ENCODE data around the gene ADCY1.

GRCh38 chr7:45645141-45645969, 71.2 kb downstream of the ADCY1 start:
- TF ChIP-seq CTCF (IDR thresholded peaks at IDR 0.05): no peak
- TF ChIP-seq EP300 (IDR thresholded peaks at IDR 0.05): no peak
- TF ChIP-seq POLR2AphosphoS5 (IDR thresholded peaks at IDR 0.05): no peak

Data from stomach (tissue), 4 donors.